ENCODE results near the gene ADAMTSL3. TPM values are rescaled to one million over a fixed set of nuclear protein-coding genes. Genes with fewer than 3 reads are reported as not detected.

ADAMTSL3 gene
- polyA plus RNA-seq, 1 of the 3 experiments (the other 2 are of a cell fraction) = 0.02 TPM

- no peaks in the 10 kb centered on the region for H3K36me3 ChIP-seq (replicated peaks in 1 of 2; ENCODE audit: control insufficient read depth in 1 of 2, insufficient read depth in 2 of 2, low read length in 1 of 2)
- POLR2A ChIA-PET = no interaction called here
- H3F3A ChIP-seq (replicated peaks; ENCODE audit: insufficient read depth) = no peaks in the 10 kb centered on the region
- H3K27me3 ChIP-seq (ENCODE audit: insufficient read depth) = no peaks in the 10 kb centered on the region
- H3K9me2 ChIP-seq = no peaks in the 10 kb centered on the region
- 0% methylated on average over 1 of the region's 1 CpG for WGBS (ENCODE audit: low lambda C conversion rate)
- H3K79me2 ChIP-seq (ENCODE audit: insufficient read depth) = no peaks in the 10 kb centered on the region
- no peak overlapping the region for H3K4me3 ChIP-seq (ENCODE audit: low read depth in 2 of 2, low read length in 1 of 2)
- DNase-seq = no peak
- no peaks in the 10 kb centered on the region for H3K9me3 ChIP-seq
- CTCF ChIA-PET = no interaction called here
- H3K27ac ChIP-seq (ENCODE audit: low read depth in 2 of 2, low read length in 1 of 2) = no peak overlapping the region
- no peak overlapping the region for H3K9ac ChIP-seq
- TF ChIP-seq RAD21 (IDR thresholded peaks at IDR 0.05; ENCODE audit: low read length) (no peak), FOSL2 (IDR thresholded peaks at IDR 0.05; ENCODE audit: borderline replicate concordance, low read depth) (no peak), POLR2AphosphoS5 (IDR thresholded peaks at IDR 0.05; ENCODE audit: low read depth, low read length) (no peak), EP300 (IDR thresholded peaks at IDR 0.05; ENCODE audit: borderline replicate concordance in 1 of 2, low read depth in 1 of 2, low read length in 1 of 2) (no peak), RCOR1 (IDR thresholded peaks at IDR 0.05; ENCODE audit: low read length) (no peak), TCF12 (IDR thresholded peaks at IDR 0.05) (no peak), YY1 (IDR thresholded peaks at IDR 0.05; ENCODE audit: low read depth) (no peak), JUND (IDR thresholded peaks at IDR 0.05) (no peak), NRF1 (IDR thresholded peaks at IDR 0.05; ENCODE audit: low read depth, low read length) (no peak)
- TF ChIP-seq, protein P1, sequence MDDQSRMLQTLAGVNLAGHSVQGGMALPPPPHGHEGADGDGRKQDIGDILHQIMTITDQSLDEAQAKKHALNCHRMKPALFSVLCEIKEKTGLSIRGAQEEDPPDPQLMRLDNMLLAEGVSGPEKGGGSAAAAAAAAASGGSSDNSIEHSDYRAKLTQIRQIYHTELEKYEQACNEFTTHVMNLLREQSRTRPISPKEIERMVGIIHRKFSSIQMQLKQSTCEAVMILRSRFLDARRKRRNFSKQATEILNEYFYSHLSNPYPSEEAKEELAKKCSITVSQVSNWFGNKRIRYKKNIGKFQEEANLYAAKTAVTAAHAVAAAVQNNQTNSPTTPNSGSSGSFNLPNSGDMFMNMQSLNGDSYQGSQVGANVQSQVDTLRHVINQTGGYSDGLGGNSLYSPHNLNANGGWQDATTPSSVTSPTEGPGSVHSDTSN (IDR thresholded peaks at IDR 0.05) = no peak
- no peak overlapping the region for H3K4me2 ChIP-seq
- no peaks in the 10 kb centered on the region for H3K4me1 ChIP-seq (ENCODE audit: control insufficient read depth in 1 of 2, insufficient read depth in 2 of 2, low read depth in 1 of 2, low read length in 1 of 2)
- H2AFZ ChIP-seq (ENCODE audit: low read depth) = no peak overlapping the region
- H4K20me1 ChIP-seq (ENCODE audit: insufficient read depth) = no peaks in the 10 kb centered on the region
Observed at GRCh38 chr15:83835479-83835878, 181.6 kb downstream of the ADAMTSL3 start.

DNA sequence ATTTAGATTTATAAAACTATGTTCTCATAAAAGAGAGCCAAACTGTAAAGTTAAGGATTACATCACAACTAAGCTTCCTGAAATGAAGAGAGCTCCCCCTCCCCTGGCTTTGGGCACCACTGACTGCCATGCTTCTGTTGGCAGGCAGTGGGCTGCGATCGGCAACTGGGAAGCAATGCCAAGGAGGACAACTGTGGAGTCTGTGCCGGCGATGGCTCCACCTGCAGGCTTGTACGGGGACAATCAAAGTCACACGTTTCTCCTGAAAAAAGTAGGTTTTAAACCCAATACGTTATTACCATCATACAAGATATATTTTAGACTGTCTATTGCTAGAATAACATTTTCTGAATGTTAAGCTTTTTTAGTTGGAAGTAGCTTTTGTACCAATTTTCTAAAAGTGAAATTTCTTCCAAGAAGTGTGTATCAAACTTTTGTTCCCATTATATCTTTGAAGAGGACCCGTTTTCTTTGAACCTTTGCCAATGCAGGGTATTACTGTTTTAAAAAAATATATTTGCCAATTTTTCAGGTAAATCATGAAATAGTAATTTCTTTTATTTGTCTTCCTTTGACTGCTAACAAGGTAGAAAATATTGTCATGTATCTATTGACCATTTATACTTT is 184.1 kb downstream of the ADAMTSL3 start:
- Histone ChIP-seq H3K4me1 (ENCODE audit: control insufficient read depth in 1 of 2, insufficient read depth in 2 of 2, low read depth in 1 of 2, low read length in 1 of 2) (no peaks in the 10 kb centered on the region), H3K36me3 (replicated peaks in 1 of 2; ENCODE audit: control insufficient read depth in 1 of 2, insufficient read depth in 2 of 2, low read length in 1 of 2) (no peaks in the 10 kb centered on the region), H3K27me3 (ENCODE audit: insufficient read depth) (no peaks in the 10 kb centered on the region), H3K9me2 (no peaks in the 10 kb centered on the region), H4K20me1 (ENCODE audit: insufficient read depth) (no peaks in the 10 kb centered on the region), H3K9ac (no peak overlapping the region), H3K4me3 (ENCODE audit: low read depth in 2 of 2, low read length in 1 of 2) (no peak overlapping the region; a peak in 1 of 4 replicates), H3K4me2 (no peak overlapping the region), H3K9me3 (no peaks in the 10 kb centered on the region), H3F3A (replicated peaks; ENCODE audit: insufficient read depth) (no peaks in the 10 kb centered on the region), H3K27ac (ENCODE audit: low read depth in 2 of 2, low read length in 1 of 2) (no peak overlapping the region), H2AFZ (ENCODE audit: low read depth) (no peak overlapping the region), H3K79me2 (ENCODE audit: insufficient read depth) (no peaks in the 10 kb centered on the region)
- DNase-seq = peak; percentile 55
- TF ChIP-seq REST (IDR thresholded peaks at IDR 0.05; ENCODE audit: low read depth, low read length) (no peak), TEAD4 (IDR thresholded peaks at IDR 0.05; ENCODE audit: borderline replicate concordance, insufficient read depth) (no peak), CTCF (IDR thresholded peaks at IDR 0.05) (peak; percentile 59), RAD21 (IDR thresholded peaks at IDR 0.05; ENCODE audit: low read length) (peak; percentile 56), MAX (IDR thresholded peaks at IDR 0.05; ENCODE audit: low read depth) (no peak), SMC3 (IDR thresholded peaks at IDR 0.05; ENCODE audit: low read depth, low read length) (peak; percentile 50), NRF1 (IDR thresholded peaks at IDR 0.05; ENCODE audit: low read depth, low read length) (no peak), EZH2phosphoT487 (IDR thresholded peaks at IDR 0.05; ENCODE audit: borderline replicate concordance, low read depth) (no peak)
- WGBS (ENCODE audit: low lambda C conversion rate) = under 1% methylated on average over 8 of the region's 8 CpGs
- ChIA-PET POLR2A (no interaction called here), CTCF (interaction anchor here (0.7 to 2.5 kb wide), 23 partner anchors 12 to 402 kb away, joined by 3 to 19 read pairs (median 4); no protein-coding TSS in a partner anchor)

All from SK-N-SH (cell line).